Stimulated activated CD4-positive, alpha-beta T cell treated with anti-CD3 and anti-CD28 coated beads, TNF-alpha, amount 100 ng/mL, for 48 hours (primary cell): ENCODE measurements around the gene ARMC6.

ENCODE experiments used
- DNase-seq, 3 donors: peaks; one replicate each; pipeline ENCODE4 v3.0.0-alpha.2; 2020; ENCODE audit warnings: low read depth in 3 of 3

Gene ARMC6

GRCh38 chr19:19054315-19054938, 21.0 kb downstream of the ARMC6 start:
- DNase-seq: no peak

GRCh38 chr19:19054939-19055440, 21.6 kb downstream of the ARMC6 start:
- DNase-seq: no peak

- DNase-seq: no peak
Measured at GRCh38 chr19:19055701-19056100, 22.3 kb downstream of the ARMC6 start.

GRCh38 chr19:19056636-19057275, 23.4 kb downstream of the ARMC6 start:
- DNase-seq: no peak

GRCh38 chr19:19057317-19057716, 23.9 kb downstream of the ARMC6 start:
- DNase-seq: no peak

- no peak for DNase-seq
Measured at GRCh38 chr19:19057720-19058119, 24.3 kb downstream of the ARMC6 start.

GRCh38 chr19:19059018-19059836, 25.8 kb downstream of the ARMC6 start:
- no peak for DNase-seq

- no peak for DNase-seq
Measured at GRCh38 chr19:19059837-19060611, 26.6 kb downstream of the ARMC6 start.

DNA sequence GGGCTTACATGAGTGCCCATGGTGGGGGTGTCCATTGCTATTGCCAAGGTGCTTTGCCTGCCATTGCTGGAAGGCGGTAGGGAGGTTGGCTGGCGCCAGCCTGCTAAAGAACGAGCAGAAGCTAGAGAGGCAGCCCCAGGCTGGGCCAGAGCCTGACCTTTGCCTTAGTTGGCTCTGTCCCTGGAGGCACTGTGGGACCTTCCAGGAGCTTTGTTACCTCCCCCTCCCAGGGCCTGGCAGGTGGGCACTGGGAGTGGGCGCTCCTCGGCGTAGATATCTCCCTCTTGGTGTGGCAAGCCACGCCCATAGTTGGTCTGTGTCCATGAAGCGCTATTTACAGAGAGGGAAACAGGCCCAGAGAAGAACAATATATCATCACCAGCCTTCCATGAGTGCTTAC, 28.1 kb downstream of the ARMC6 start:
- DNase-seq: no peak

DNA sequence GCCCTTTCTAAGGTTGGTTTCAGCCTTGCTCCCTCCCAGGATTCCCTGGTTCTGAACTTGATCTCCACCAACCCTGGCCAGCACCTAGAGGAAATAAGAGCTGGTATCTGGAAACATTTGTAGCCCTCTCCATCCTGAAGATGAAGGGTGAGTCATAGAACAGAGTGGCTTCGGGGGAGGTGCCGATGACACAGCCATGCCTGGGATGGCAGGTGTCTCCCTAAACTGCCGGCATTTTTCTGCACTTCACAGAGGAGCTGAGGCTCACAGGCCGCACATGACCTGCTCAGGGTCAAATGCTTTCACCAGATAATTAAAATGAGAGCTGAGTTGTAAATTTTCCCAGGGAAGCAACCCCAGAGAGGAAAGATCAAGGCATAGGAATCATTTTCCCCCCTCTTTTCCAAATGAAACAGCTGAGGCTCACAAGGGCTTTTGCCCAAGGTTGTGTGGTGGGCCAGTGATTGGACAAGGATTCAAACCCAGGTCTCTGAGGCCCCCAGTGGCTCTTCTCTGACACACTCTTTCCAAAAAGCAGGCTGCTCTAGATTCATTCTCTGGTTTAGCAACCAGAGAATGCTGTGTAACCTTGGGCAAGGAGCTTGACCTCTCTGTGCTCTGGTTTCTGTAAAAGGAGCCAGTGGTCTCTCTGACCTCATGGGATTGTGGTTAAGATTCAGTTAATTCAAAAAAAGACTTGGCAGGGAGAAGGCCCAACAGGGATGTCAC, 29.2 kb downstream of the ARMC6 start:
- peak in 1 of 3 donors; percentile 18 for DNase-seq

DNA sequence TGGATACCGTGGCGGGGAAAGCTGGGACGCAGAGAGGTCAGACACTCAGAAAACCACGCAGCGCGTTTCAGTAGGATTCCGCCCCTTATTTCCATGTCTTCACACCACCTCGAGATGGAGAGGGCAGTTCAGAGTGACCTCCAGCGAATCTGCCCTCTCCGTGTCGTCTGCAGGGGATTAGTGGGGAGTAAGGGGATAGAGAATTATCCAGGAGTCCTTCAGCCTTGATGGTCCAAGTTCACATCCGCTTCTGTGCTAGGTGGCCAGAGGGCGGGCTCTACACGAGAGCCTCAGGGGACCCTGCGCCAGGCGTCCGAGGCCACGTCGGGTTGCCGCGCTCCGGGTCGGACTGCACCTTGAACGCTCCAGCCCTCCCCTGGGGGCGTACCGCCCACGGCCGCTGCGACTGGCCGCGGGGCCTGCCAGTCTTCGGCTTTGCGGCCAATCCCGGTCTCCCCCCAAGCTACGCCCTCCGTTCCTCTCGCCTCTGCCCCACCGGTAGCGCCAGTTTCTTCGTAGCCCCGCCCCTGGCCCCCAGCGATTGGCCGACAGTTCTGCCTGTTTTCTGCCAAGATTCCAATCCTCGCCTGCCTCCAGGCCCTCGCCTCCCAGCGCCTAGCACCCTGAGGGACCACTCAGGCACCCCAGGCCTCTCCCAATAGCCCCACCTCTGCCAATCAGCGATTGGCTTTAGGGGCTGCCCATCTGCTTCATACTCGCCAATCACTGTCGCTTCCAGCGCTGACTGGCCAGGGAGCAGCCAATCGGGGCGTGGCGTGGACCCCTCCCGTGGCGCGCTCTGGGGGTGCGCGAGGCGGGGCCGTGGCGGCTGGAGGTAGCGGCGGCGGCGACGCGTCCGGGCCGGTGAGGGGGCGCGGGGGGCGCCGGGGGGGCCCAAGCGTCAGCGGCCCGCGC, 30.0 kb downstream of the ARMC6 start, which contains the start of gene SLC25A42:
TSS of gene SLC25A42 (plus strand) at position 812 of the 915 bp plus-strand sequence. CDS start 32,131 bp downstream, outside the sequence.
- DNase-seq: peak; percentile 95 to 99 (median 98)

- DNase-seq: peak in 1 of 3 donors; percentile 5
Measured at GRCh38 chr19:19064098-19064722, 30.8 kb downstream of the ARMC6 start.

- peak in 1 of 3 donors; percentile 16 for DNase-seq
Measured at GRCh38 chr19:19064811-19065745, 31.7 kb downstream of the ARMC6 start.

GRCh38 chr19:19067276-19068072, 34.1 kb downstream of the ARMC6 start:
- DNase-seq: no peak

- DNase-seq: no peak
Measured at GRCh38 chr19:19068659-19069654, 35.6 kb downstream of the ARMC6 start.

DNA sequence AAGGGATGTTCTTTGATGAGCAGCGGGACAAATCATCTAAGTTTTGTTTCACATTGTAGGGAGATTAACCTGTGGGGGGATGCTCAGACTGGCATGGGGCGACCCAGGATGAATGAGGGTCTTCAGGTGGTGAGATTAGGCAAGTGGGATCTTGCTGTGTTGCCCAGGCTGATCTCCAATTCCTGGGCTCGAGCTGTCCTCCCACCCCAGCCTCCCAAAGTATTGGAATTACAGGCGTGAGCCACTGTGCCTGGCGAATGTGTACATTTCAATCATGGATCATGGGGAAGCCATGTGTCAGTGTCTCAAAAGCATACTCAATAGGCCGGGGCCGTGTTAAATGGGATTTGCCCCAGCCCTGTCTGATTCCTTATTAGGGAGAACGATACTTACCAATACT, 38.5 kb downstream of the ARMC6 start:
- no peak for DNase-seq
